GM18951 (cell line): ENCODE data around the gene EPB41L4B.
"Not testable (repeated sequence)": the region's sequence is repeated elsewhere in the genome, so short reads cannot be mapped to it uniquely, and the experiment has no call there.

Experiments
- POLR2A ChIP-seq: IDR thresholded peaks from 4 replicates; pipeline ENCODE4 v1.6.1; 2011; ENCODE audit warnings: mild to moderate bottlenecking; ENCODE audit not compliant: insufficient read length, insufficient read depth; ENCODE audit errors: extremely low read depth
- in situ Hi-C: fragments of 300-500 bp; cut with MboI; formaldehyde crosslinking; loops from one replicate; pipeline ENCODE4 v1.12.0; 2022; ENCODE audit warnings: low sequenced_read_pairs, mixed read lengths, inconsistent platforms; ENCODE audit not compliant: unreplicated experiment

The EPB41L4B gene

GRCh38 chr9:109320742-109321448 lies at the start of gene EPB41L4B:
Gene EPB41L4B, minus strand, starts transcription at chr9:109321059. Its CDS starts 613 bp downstream, at chr9:109320446.
- no peak for TF ChIP-seq POLR2A
- in situ Hi-C loops = no loop called here

GRCh38 chr9:109369285-109369684 lies 48.4 kb upstream of the EPB41L4B start:
- no peak for TF ChIP-seq POLR2A
- in situ Hi-C loops = no loop called here

- in situ Hi-C loops = no loop called here
- TF ChIP-seq POLR2A = no peak
Measured at GRCh38 chr9:109360771-109361170, 39.9 kb upstream of the EPB41L4B start.

GRCh38 chr9:109358968-109359603 lies 38.2 kb upstream of the EPB41L4B start:
- in situ Hi-C loops = not testable (repeated sequence)

GRCh38 chr9:109355564-109356297 lies 34.9 kb upstream of the EPB41L4B start:
- no peak for TF ChIP-seq POLR2A
- in situ Hi-C loops = no loop called here

GRCh38 chr9:109354190-109354589 lies 33.3 kb upstream of the EPB41L4B start:
- in situ Hi-C loops = no loop called here
- TF ChIP-seq POLR2A = no peak

- TF ChIP-seq POLR2A = no peak
- in situ Hi-C loops = no loop called here
Measured at GRCh38 chr9:109351032-109351431, 30.2 kb upstream of the EPB41L4B start.

- no peak for TF ChIP-seq POLR2A
- in situ Hi-C loops = no loop called here
Measured at GRCh38 chr9:109349421-109349846, 28.6 kb upstream of the EPB41L4B start.

- no peak for TF ChIP-seq POLR2A
- in situ Hi-C loops = no loop called here
Measured at GRCh38 chr9:109346904-109347303, 26.0 kb upstream of the EPB41L4B start.

- no peak for TF ChIP-seq POLR2A
- in situ Hi-C loops = no loop called here
Measured at GRCh38 chr9:109344866-109345265, 24.0 kb upstream of the EPB41L4B start.

GRCh38 chr9:109342878-109343277 lies 22.0 kb upstream of the EPB41L4B start:
- no peak for TF ChIP-seq POLR2A
- in situ Hi-C loops = no loop called here

GRCh38 chr9:109341561-109341960 lies 20.7 kb upstream of the EPB41L4B start:
- TF ChIP-seq POLR2A = no peak
- in situ Hi-C loops = no loop called here

- in situ Hi-C loops = not testable (repeated sequence)
Measured at GRCh38 chr9:109340979-109341378, 20.1 kb upstream of the EPB41L4B start.

- no peak for TF ChIP-seq POLR2A
- in situ Hi-C loops = no loop called here
Measured at GRCh38 chr9:109336409-109336808, 15.6 kb upstream of the EPB41L4B start.
